Measurements from ENCODE around the gene ABAT.

GRCh38 chr16:8761078-8761477 lies 86.7 kb downstream of the ABAT start:
- TF ChIP-seq CTCF (IDR thresholded peaks at IDR 0.05; ENCODE audit: low read length) (no peak), EZH2 (IDR thresholded peaks at IDR 0.05; ENCODE audit: borderline replicate concordance, low read length) (no peak)

Data from OCI-LY1 (cell line).